ENCODE data around the gene GLRX3.

Gene GLRX3

GRCh38 chr10:130169136-130169859 lies 33.1 kb downstream of the GLRX3 start:
- Histone ChIP-seq H3K4me1 (ENCODE audit: insufficient read depth, low read length) (peaks cover 10% of the 10 kb centered on the region), H3K9me3 (ENCODE audit: insufficient read depth, low read depth, low read length) (no peaks in the 10 kb centered on the region), H3K9ac (ENCODE audit: low read depth, low read length) (no peak overlapping the region), H3K4me3 (ENCODE audit: low read length) (no peak overlapping the region), H3K27ac (ENCODE audit: low read depth, low read length) (no peak overlapping the region), H3K27me3 (ENCODE audit: insufficient read depth, low read length) (no peaks in the 10 kb centered on the region), H3K36me3 (ENCODE audit: insufficient read depth, low read length) (peaks cover 90% of the 10 kb centered on the region)
- WGBS = 62% methylated on average over 9 of the region's 9 CpGs

- no peak overlapping the region for H3K4me3 ChIP-seq (ENCODE audit: low read length)
- no peak overlapping the region for H3K27ac ChIP-seq (ENCODE audit: low read depth, low read length)
- WGBS = 92% methylated on average over 3 of the region's 3 CpGs
- H3K36me3 ChIP-seq (ENCODE audit: insufficient read depth, low read length) = peaks cover 87% of the 10 kb centered on the region
- H3K9ac ChIP-seq (ENCODE audit: low read depth, low read length) = no peak overlapping the region
- no peaks in the 10 kb centered on the region for H3K27me3 ChIP-seq (ENCODE audit: insufficient read depth, low read length)
- H3K9me3 ChIP-seq (ENCODE audit: insufficient read depth, low read depth, low read length) = no peaks in the 10 kb centered on the region
- peaks cover 10% of the 10 kb centered on the region for H3K4me1 ChIP-seq (ENCODE audit: insufficient read depth, low read length)
Observed at GRCh38 chr10:130171196-130171595, 35.0 kb downstream of the GLRX3 start.

- WGBS = 92% methylated on average over 2 of the region's 2 CpGs
- peaks cover 3% of the 10 kb centered on the region for H3K4me1 ChIP-seq (ENCODE audit: insufficient read depth, low read length)
- H3K27ac ChIP-seq (ENCODE audit: low read depth, low read length) = no peak overlapping the region
- H3K36me3 ChIP-seq (ENCODE audit: insufficient read depth, low read length) = peaks cover 73% of the 10 kb centered on the region
- no peak overlapping the region for H3K4me3 ChIP-seq (ENCODE audit: low read length)
- no peaks in the 10 kb centered on the region for H3K27me3 ChIP-seq (ENCODE audit: insufficient read depth, low read length)
- H3K9ac ChIP-seq (ENCODE audit: low read depth, low read length) = no peak overlapping the region
- no peaks in the 10 kb centered on the region for H3K9me3 ChIP-seq (ENCODE audit: insufficient read depth, low read depth, low read length)
Observed at GRCh38 chr10:130174328-130174727, 38.1 kb downstream of the GLRX3 start.

GRCh38 chr10:130175074-130175473 lies 38.9 kb downstream of the GLRX3 start:
- Histone ChIP-seq H3K9me3 (ENCODE audit: insufficient read depth, low read depth, low read length) (no peaks in the 10 kb centered on the region), H3K36me3 (ENCODE audit: insufficient read depth, low read length) (peaks cover 70% of the 10 kb centered on the region), H3K4me3 (ENCODE audit: low read length) (no peak overlapping the region), H3K27me3 (ENCODE audit: insufficient read depth, low read length) (no peaks in the 10 kb centered on the region), H3K9ac (ENCODE audit: low read depth, low read length) (no peak overlapping the region), H3K27ac (ENCODE audit: low read depth, low read length) (no peak overlapping the region), H3K4me1 (ENCODE audit: insufficient read depth, low read length) (no peaks in the 10 kb centered on the region)
- WGBS = 95% methylated on average over 4 of the region's 4 CpGs

- Histone ChIP-seq H3K27me3 (ENCODE audit: insufficient read depth, low read length) (no peaks in the 10 kb centered on the region), H3K4me3 (ENCODE audit: low read length) (no peak overlapping the region), H3K36me3 (ENCODE audit: insufficient read depth, low read length) (peaks cover 72% of the 10 kb centered on the region), H3K9ac (ENCODE audit: low read depth, low read length) (no peak overlapping the region), H3K9me3 (ENCODE audit: insufficient read depth, low read depth, low read length) (no peaks in the 10 kb centered on the region), H3K4me1 (ENCODE audit: insufficient read depth, low read length) (no peaks in the 10 kb centered on the region), H3K27ac (ENCODE audit: low read depth, low read length) (no peak overlapping the region)
- WGBS = 94% methylated on average over 7 of the region's 7 CpGs
Observed at GRCh38 chr10:130177250-130177649, 41.1 kb downstream of the GLRX3 start.

- 66% methylated on average over 4 of the region's 4 CpGs for WGBS
- Histone ChIP-seq H3K9me3 (ENCODE audit: insufficient read depth, low read depth, low read length) (no peaks in the 10 kb centered on the region), H3K36me3 (ENCODE audit: insufficient read depth, low read length) (peaks cover 74% of the 10 kb centered on the region), H3K4me3 (ENCODE audit: low read length) (no peak overlapping the region), H3K27me3 (ENCODE audit: insufficient read depth, low read length) (no peaks in the 10 kb centered on the region), H3K4me1 (ENCODE audit: insufficient read depth, low read length) (no peaks in the 10 kb centered on the region), H3K9ac (ENCODE audit: low read depth, low read length) (no peak overlapping the region), H3K27ac (ENCODE audit: low read depth, low read length) (no peak overlapping the region)
Observed at GRCh38 chr10:130179640-130180039, 43.4 kb downstream of the GLRX3 start.

GRCh38 chr10:130180416-130180815 lies 44.2 kb downstream of the GLRX3 start:
- Histone ChIP-seq H3K4me3 (ENCODE audit: low read length) (no peak overlapping the region), H3K4me1 (ENCODE audit: insufficient read depth, low read length) (no peaks in the 10 kb centered on the region), H3K36me3 (ENCODE audit: insufficient read depth, low read length) (peaks cover 73% of the 10 kb centered on the region), H3K27ac (ENCODE audit: low read depth, low read length) (no peak overlapping the region), H3K27me3 (ENCODE audit: insufficient read depth, low read length) (no peaks in the 10 kb centered on the region), H3K9ac (ENCODE audit: low read depth, low read length) (no peak overlapping the region), H3K9me3 (ENCODE audit: insufficient read depth, low read depth, low read length) (no peaks in the 10 kb centered on the region)
- WGBS = 100% methylated on average over 1 of the region's 1 CpG

- no peaks in the 10 kb centered on the region for H3K27me3 ChIP-seq (ENCODE audit: insufficient read depth, low read length)
- no peak overlapping the region for H3K4me3 ChIP-seq (ENCODE audit: low read length)
- no peaks in the 10 kb centered on the region for H3K9me3 ChIP-seq (ENCODE audit: insufficient read depth, low read depth, low read length)
- 94% methylated on average over 5 of the region's 5 CpGs for WGBS
- peaks cover 67% of the 10 kb centered on the region for H3K36me3 ChIP-seq (ENCODE audit: insufficient read depth, low read length)
- no peak overlapping the region for H3K9ac ChIP-seq (ENCODE audit: low read depth, low read length)
- H3K4me1 ChIP-seq (ENCODE audit: insufficient read depth, low read length) = no peaks in the 10 kb centered on the region
- H3K27ac ChIP-seq (ENCODE audit: low read depth, low read length) = no peak overlapping the region
Observed at GRCh38 chr10:130181858-130182257, 45.7 kb downstream of the GLRX3 start.

GRCh38 chr10:130185591-130185990 lies 49.4 kb downstream of the GLRX3 start:
- 96% methylated on average over 11 of the region's 11 CpGs for WGBS
- no peak overlapping the region for H3K27ac ChIP-seq (ENCODE audit: low read depth, low read length)
- no peak overlapping the region for H3K9ac ChIP-seq (ENCODE audit: low read depth, low read length)
- H3K4me3 ChIP-seq (ENCODE audit: low read length) = no peak overlapping the region
- H3K9me3 ChIP-seq (ENCODE audit: insufficient read depth, low read depth, low read length) = no peaks in the 10 kb centered on the region
- H3K27me3 ChIP-seq (ENCODE audit: insufficient read depth, low read length) = no peaks in the 10 kb centered on the region
- H3K36me3 ChIP-seq (ENCODE audit: insufficient read depth, low read length) = peaks cover 51% of the 10 kb centered on the region
- H3K4me1 ChIP-seq (ENCODE audit: insufficient read depth, low read length) = no peaks in the 10 kb centered on the region

GRCh38 chr10:130188195-130189175 lies 52.3 kb downstream of the GLRX3 start:
- H3K4me1 ChIP-seq (ENCODE audit: insufficient read depth, low read length) = no peaks in the 10 kb centered on the region
- WGBS = 95% methylated on average over 28 of the region's 28 CpGs
- no peak overlapping the region for H3K9ac ChIP-seq (ENCODE audit: low read depth, low read length)
- H3K9me3 ChIP-seq (ENCODE audit: insufficient read depth, low read depth, low read length) = no peaks in the 10 kb centered on the region
- H3K27ac ChIP-seq (ENCODE audit: low read depth, low read length) = no peak overlapping the region
- H3K36me3 ChIP-seq (ENCODE audit: insufficient read depth, low read length) = peaks cover 22% of the 10 kb centered on the region
- H3K4me3 ChIP-seq (ENCODE audit: low read length) = no peak overlapping the region
- H3K27me3 ChIP-seq (ENCODE audit: insufficient read depth, low read length) = peaks cover 6% of the 10 kb centered on the region; the same call in 1 of the 2 replicates

- WGBS = 92% methylated on average over 25 of the region's 25 CpGs
Observed at GRCh38 chr10:130189608-130190054, 53.4 kb downstream of the GLRX3 start.

More at GRCh38 chr10:130189608-130190054, 53.4 kb downstream of the GLRX3 start:
- Histone ChIP-seq H3K9ac (ENCODE audit: low read depth, low read length) (no peak overlapping the region), H3K27ac (ENCODE audit: low read depth, low read length) (no peak overlapping the region), H3K4me3 (ENCODE audit: low read length) (no peak overlapping the region), H3K9me3 (ENCODE audit: insufficient read depth, low read depth, low read length) (no peaks in the 10 kb centered on the region), H3K27me3 (ENCODE audit: insufficient read depth, low read length) (peaks cover 6% of the 10 kb centered on the region; the same call in 1 of the 2 replicates), H3K4me1 (ENCODE audit: insufficient read depth, low read length) (0 out of 2 replicates have a peak, but pooled peaks cover 6% of the 10 kb centered on the region), H3K36me3 (ENCODE audit: insufficient read depth, low read length) (peaks cover 11% of the 10 kb centered on the region)

Data from HUES64 (cell line).